Measurements from ENCODE around the gene EPC1. TPM values are rescaled to one million over a fixed set of nuclear protein-coding genes. Genes with fewer than 3 reads are reported as not detected.

EPC1 gene
- total RNA-seq, 4 donors from 2014 or later = 47.5 to 72.8 (median 62.7) TPM

Small RNA genes lying within 50 kb of the gene (small RNA-seq; reads per million reads assigned to genes)
- gene RNU6-1244P = not detected

Other genes with a start within 250 kb of the EPC1 start
- gene CCDC7, start 99.0 kb upstream of the EPC1 start, total RNA-seq = 10 to 100 TPM; 20.7 to 97.0 (median 45.6) TPM

Measured in tibial nerve (tissue), 4 donors.